Liver (tissue), 9 donors: ENCODE results near the gene TMIE. TPM values are rescaled to one million over a fixed set of nuclear protein-coding genes. Genes with fewer than 3 reads are reported as not detected.

Experiments used
- DNase-seq: peaks from one replicate; pipeline ENCODE4 v3.0.0-alpha.2; 2017; ENCODE audit warnings: low spot score
- H3K27ac ChIP-seq, 2 donors: one replicate each; pipeline ENCODE4 v1.7.0; 2013; ENCODE audit warnings: inconsistent platforms in 2 of 2, low read length in 2 of 2, control low read depth in 1 of 2, low read depth in 1 of 2, mild to moderate bottlenecking in 1 of 2
- H3K27me3 ChIP-seq, 4 donors: one replicate each; pipeline versions ENCODE4 v1.6.1 to v1.7.0; 2013; ENCODE audit warnings: low read length in 3 of 4, inconsistent platforms in 1 of 4, mild to moderate bottlenecking in 1 of 4, moderate library complexity in 1 of 4; ENCODE audit not compliant: control insufficient read depth in 4 of 4, insufficient read depth in 4 of 4
- H3K36me3 ChIP-seq, 4 donors: one replicate each; pipeline versions ENCODE4 v1.6.1 to v1.7.0; 2013; ENCODE audit warnings: low read length in 3 of 4, mild to moderate bottlenecking in 3 of 4, low read depth in 1 of 4, moderate library complexity in 1 of 4; ENCODE audit not compliant: control insufficient read depth in 4 of 4, insufficient read depth in 3 of 4
- H3K4me1 ChIP-seq, 4 donors: one replicate each; pipeline versions ENCODE4 v1.6.1 to v1.7.0; 2013; ENCODE audit warnings: low read length in 3 of 4, mild to moderate bottlenecking in 3 of 4, moderate library complexity in 1 of 4; ENCODE audit not compliant: control insufficient read depth in 4 of 4, insufficient read depth in 4 of 4
- H3K4me3 ChIP-seq, 3 donors: one replicate each; pipeline versions ENCODE4 v1.6.1 to v1.7.0; 2013; ENCODE audit warnings: low read length in 3 of 3, control low read depth in 1 of 3, low read depth in 1 of 3, mild to moderate bottlenecking in 1 of 3
- H3K9ac ChIP-seq, 2 donors: one replicate each; pipeline ENCODE4 v1.7.0; 2013; ENCODE audit warnings: low read length in 2 of 2, mild to moderate bottlenecking in 2 of 2, moderate library complexity in 2 of 2, control low read depth in 1 of 2, low read depth in 1 of 2
- H3K9me3 ChIP-seq, 4 donors: one replicate each; pipeline versions ENCODE4 v1.6.1 to v1.7.0; 2013; ENCODE audit warnings: low read length in 3 of 4; ENCODE audit not compliant: control insufficient read depth in 4 of 4
- ATF3 ChIP-seq: IDR thresholded peaks from 2 replicates; pipeline ENCODE4 v1.6.1; 2016; ENCODE audit warnings: antibody characterized with exemption
- CTCF ChIP-seq: fragments of 150-350 bp; IDR thresholded peaks from 2 replicates; pipeline ENCODE4 v1.5.1; 2017; ENCODE audit warnings: improper control_type of control experiment, low read depth, low read length; ENCODE audit not compliant: missing input control
- EGR1 ChIP-seq, 2 donors: IDR thresholded peaks; 2 replicates each; pipeline ENCODE4 v1.6.1; 2016 to 2018; ENCODE audit warnings: antibody characterized with exemption in 2 of 2, low read depth in 2 of 2
- FOXA1 ChIP-seq: IDR thresholded peaks from 2 replicates; pipeline ENCODE4 v1.6.1; 2016; ENCODE audit warnings: antibody characterized with exemption
- FOXA2 ChIP-seq: IDR thresholded peaks from 2 replicates; pipeline ENCODE4 v1.6.1; 2016; ENCODE audit warnings: antibody characterized with exemption
- GABPA ChIP-seq, 2 donors: IDR thresholded peaks in 1 of 2; conservative IDR thresholded peaks in 1 of 2; 2 replicates each; pipeline ENCODE4 v1.6.1; 2016; ENCODE audit warnings: antibody characterized with exemption in 2 of 2, mild to moderate bottlenecking in 1 of 2, moderate library complexity in 1 of 2
- HNF4A ChIP-seq, 2 donors: conservative IDR thresholded peaks; 2 replicates each; pipeline ENCODE4 v1.6.1; 2016; ENCODE audit warnings: antibody characterized with exemption in 2 of 2, mild to moderate bottlenecking in 2 of 2
- HNF4G ChIP-seq: IDR thresholded peaks from 2 replicates; pipeline ENCODE4 v1.6.1; 2016; ENCODE audit warnings: antibody characterized with exemption
- JUND ChIP-seq, 2 donors: IDR thresholded peaks; 2 replicates each; pipeline ENCODE4 v1.6.1; 2016; ENCODE audit warnings: antibody characterized with exemption in 2 of 2
- MAX ChIP-seq: IDR thresholded peaks from 2 replicates; pipeline ENCODE4 v1.6.1; 2016; ENCODE audit warnings: antibody characterized with exemption
- NR2F2 ChIP-seq: IDR thresholded peaks from 2 replicates; pipeline ENCODE4 v1.6.1; 2016; ENCODE audit warnings: antibody characterized with exemption
- RAD21 ChIP-seq, 2 donors: IDR thresholded peaks; 2 replicates each; pipeline ENCODE4 v1.6.1; 2016; ENCODE audit warnings: antibody characterized with exemption in 2 of 2, mild to moderate bottlenecking in 2 of 2
- RXRA ChIP-seq, 2 donors: IDR thresholded peaks; 2 replicates each; pipeline ENCODE4 v1.6.1; 2017 to 2018; ENCODE audit warnings: antibody characterized with exemption in 2 of 2, mild to moderate bottlenecking in 1 of 2
- SP1 ChIP-seq: IDR thresholded peaks from 2 replicates; pipeline ENCODE4 v1.6.1; 2018; ENCODE audit warnings: antibody characterized with exemption, mild to moderate bottlenecking
- TAF1 ChIP-seq: conservative IDR thresholded peaks from 2 replicates; pipeline ENCODE4 v1.6.1; 2016; ENCODE audit warnings: antibody characterized with exemption, mild to moderate bottlenecking
- YY1 ChIP-seq: IDR thresholded peaks from 2 replicates; pipeline ENCODE4 v1.6.1; 2016; ENCODE audit warnings: antibody characterized with exemption, mild to moderate bottlenecking
- WGBS: extraction: QIAGEN DNeasy Blood & Tissue Kit; methylation state at CpG from one replicate; pipeline ENCODE4 v1.1.7; 2013; 5-methylcytosine and 5-hydroxymethylcytosine counted together
- polyA plus RNA-seq, 2 donors: library from polyadenylated mRNA; stranded (reverse) in 1 of 2; unstranded in 1 of 2; fragments of 200-250 nt in 1 of 2; fragments of >200 nt in 1 of 2; fragmentation: Nextera tagmentation in 1 of 2; extraction: Ambion mirVana in 1 of 2; gene quantifications; one replicate each; pipeline versions ENCODE4 v1.2.1 to v1.2.3, GENCODE V29; 2013 to 2015
- total RNA-seq, 2 donors: library from RNA; depleted of rRNA; stranded (reverse); fragments of >200 nt; gene quantifications; one replicate each; pipeline ENCODE4 v1.2.3, GENCODE V29; 2014
- TF ChIP-seq, protein P1 (sequence below): IDR thresholded peaks from 2 replicates; pipeline ENCODE4 v1.6.1; 2016; ENCODE audit warnings: antibody characterized with exemption
- TF ChIP-seq, protein P2 (sequence below): IDR thresholded peaks from 2 replicates; pipeline ENCODE4 v1.6.1; 2016; ENCODE audit warnings: antibody characterized with exemption, mild to moderate bottlenecking
- donor health status: healthy.
- donor health status: healthy.
- donor health status: healthy.
- donor health status: healthy.
- donor health status: healthy.

TMIE gene
- total and polyA plus RNA-seq, 4 donors = 0.13 to 0.26 (median 0.15) TPM

DNA sequence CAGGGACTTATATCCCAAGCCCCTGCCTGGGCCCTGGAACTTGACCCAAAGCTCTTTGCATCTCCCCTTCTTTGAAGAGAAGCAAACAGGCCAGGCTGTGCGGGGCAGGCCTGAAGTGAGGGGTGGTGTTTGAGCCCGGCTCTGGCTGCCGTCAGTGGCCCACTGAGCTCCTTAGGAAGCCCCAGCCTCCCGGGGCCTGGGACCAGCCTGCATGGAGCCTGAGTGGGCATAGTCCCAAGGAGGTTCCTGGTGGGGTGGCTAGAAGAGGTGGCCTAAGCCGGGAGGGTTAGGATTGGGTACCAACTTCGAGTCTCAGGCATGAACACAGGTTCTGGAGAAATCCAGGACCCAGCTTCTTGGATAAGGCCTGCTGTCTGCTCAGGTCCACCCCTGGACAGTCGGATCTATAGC, 6.4 kb downstream of the TMIE start:
- no peaks in the 10 kb centered on the region for H3K9me3 ChIP-seq
- H3K27ac ChIP-seq = no peak overlapping the region
- peaks cover 0 to 7% (median 3%) of the 10 kb centered on the region in 4 donors for H3K4me1 ChIP-seq
- H3K27me3 ChIP-seq = no peaks in the 10 kb centered on the region
- no peak overlapping the region for H3K4me3 ChIP-seq
- DNase-seq = no peak
- H3K36me3 ChIP-seq = no peaks in the 10 kb centered on the region
- no peak overlapping the region for H3K9ac ChIP-seq
- 93% methylated on average over 7 of the region's 7 CpGs for WGBS
- TF ChIP-seq YY1 = no peak
- TF ChIP-seq JUND (IDR thresholded peaks at IDR 0.05) = no peak
- no peak for TF ChIP-seq FOXA2
- no peak for TF ChIP-seq SP1
- no peak for TF ChIP-seq FOXA1
- no peak for TF ChIP-seq RAD21 (IDR thresholded peaks at IDR 0.05)
- no peak for TF ChIP-seq NR2F2
- no peak for TF ChIP-seq CTCF
- TF ChIP-seq, protein P1, sequence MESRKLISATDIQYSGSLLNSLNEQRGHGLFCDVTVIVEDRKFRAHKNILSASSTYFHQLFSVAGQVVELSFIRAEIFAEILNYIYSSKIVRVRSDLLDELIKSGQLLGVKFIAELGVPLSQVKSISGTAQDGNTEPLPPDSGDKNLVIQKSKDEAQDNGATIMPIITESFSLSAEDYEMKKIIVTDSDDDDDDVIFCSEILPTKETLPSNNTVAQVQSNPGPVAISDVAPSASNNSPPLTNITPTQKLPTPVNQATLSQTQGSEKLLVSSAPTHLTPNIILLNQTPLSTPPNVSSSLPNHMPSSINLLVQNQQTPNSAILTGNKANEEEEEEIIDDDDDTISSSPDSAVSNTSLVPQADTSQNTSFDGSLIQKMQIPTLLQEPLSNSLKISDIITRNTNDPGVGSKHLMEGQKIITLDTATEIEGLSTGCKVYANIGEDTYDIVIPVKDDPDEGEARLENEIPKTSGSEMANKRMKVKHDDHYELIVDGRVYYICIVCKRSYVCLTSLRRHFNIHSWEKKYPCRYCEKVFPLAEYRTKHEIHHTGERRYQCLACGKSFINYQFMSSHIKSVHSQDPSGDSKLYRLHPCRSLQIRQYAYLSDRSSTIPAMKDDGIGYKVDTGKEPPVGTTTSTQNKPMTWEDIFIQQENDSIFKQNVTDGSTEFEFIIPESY = no peak
- no peak for TF ChIP-seq HNF4A (conservative IDR thresholded peaks at IDR 0.05)
- no peak for TF ChIP-seq EGR1 (IDR thresholded peaks at IDR 0.05; ENCODE audit: low read depth in 2 of 2)
- TF ChIP-seq ATF3 = no peak
- no peak for TF ChIP-seq HNF4G
- TF ChIP-seq RXRA (IDR thresholded peaks at IDR 0.05) = no peak
- TF ChIP-seq TAF1 = no peak
- no peak for TF ChIP-seq MAX
- TF ChIP-seq, protein P2, sequence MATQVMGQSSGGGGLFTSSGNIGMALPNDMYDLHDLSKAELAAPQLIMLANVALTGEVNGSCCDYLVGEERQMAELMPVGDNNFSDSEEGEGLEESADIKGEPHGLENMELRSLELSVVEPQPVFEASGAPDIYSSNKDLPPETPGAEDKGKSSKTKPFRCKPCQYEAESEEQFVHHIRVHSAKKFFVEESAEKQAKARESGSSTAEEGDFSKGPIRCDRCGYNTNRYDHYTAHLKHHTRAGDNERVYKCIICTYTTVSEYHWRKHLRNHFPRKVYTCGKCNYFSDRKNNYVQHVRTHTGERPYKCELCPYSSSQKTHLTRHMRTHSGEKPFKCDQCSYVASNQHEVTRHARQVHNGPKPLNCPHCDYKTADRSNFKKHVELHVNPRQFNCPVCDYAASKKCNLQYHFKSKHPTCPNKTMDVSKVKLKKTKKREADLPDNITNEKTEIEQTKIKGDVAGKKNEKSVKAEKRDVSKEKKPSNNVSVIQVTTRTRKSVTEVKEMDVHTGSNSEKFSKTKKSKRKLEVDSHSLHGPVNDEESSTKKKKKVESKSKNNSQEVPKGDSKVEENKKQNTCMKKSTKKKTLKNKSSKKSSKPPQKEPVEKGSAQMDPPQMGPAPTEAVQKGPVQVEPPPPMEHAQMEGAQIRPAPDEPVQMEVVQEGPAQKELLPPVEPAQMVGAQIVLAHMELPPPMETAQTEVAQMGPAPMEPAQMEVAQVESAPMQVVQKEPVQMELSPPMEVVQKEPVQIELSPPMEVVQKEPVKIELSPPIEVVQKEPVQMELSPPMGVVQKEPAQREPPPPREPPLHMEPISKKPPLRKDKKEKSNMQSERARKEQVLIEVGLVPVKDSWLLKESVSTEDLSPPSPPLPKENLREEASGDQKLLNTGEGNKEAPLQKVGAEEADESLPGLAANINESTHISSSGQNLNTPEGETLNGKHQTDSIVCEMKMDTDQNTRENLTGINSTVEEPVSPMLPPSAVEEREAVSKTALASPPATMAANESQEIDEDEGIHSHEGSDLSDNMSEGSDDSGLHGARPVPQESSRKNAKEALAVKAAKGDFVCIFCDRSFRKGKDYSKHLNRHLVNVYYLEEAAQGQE = no peak
- no peak for TF ChIP-seq GABPA (IDR thresholded peaks at IDR 0.05 in 1 of 2, conservative IDR thresholded peaks at IDR 0.05 in 1 of 2)
